GM18505 (cell line): Measurements from ENCODE around the gene RCE1.

Experiments
- ATAC-seq: cut with Tn5 transposase; IDR thresholded peaks from one replicate; pipeline ENCODE4 v1.9.1; 2021; ENCODE audit not compliant: unreplicated experiment
- POLR2A ChIP-seq: IDR thresholded peaks from 4 replicates; pipeline ENCODE4 v1.6.1; 2011; ENCODE audit warnings: borderline replicate concordance; ENCODE audit not compliant: insufficient read depth, insufficient read length; ENCODE audit errors: extremely low read depth

RCE1 gene

DNA sequence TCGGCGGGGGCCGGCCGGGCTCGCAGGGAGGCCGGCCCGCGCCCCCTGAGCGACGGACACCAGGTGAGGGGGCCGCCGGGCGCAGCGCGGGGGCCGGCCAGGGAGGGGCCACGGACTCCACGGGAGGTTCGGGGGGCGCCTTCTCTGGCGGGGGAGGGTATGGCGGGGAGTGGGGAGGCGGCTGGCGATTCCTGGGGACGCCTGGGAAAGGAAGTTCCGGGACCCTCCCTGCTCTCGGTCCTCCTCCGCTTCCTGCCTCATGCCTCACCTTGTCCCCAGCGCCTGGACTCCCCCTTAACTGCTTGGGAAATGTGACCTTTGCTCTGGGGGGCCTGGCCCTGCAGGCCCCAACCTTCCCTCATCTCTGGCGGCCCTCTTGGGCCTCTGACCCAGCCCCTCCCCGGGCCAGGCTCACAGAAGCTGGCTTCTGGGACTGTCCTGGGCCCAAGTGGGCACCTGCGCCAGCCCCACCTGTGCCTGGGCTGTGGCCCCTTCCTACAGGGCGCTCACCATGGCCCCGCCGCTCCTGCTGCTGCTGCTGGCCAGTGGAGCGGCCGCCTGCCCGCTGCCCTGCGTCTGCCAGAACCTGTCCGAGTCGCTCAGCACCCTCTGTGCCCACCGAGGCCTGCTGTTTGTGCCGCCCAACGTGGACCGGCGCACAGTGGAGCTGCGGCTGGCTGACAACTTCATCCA, 14.1 kb downstream of the RCE1 start:
- no peak for TF ChIP-seq POLR2A
- ATAC-seq = no peak

DNA sequence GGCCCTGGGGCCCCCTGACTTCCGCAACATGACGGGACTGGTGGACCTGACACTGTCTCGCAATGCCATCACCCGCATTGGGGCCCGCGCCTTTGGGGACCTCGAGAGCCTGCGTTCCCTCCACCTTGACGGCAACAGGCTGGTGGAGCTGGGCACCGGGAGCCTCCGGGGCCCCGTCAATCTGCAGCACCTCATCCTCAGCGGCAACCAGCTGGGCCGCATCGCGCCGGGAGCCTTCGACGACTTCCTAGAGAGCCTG, 14.6 kb downstream of the RCE1 start:
- no peak for TF ChIP-seq POLR2A
- ATAC-seq = no peak

DNA sequence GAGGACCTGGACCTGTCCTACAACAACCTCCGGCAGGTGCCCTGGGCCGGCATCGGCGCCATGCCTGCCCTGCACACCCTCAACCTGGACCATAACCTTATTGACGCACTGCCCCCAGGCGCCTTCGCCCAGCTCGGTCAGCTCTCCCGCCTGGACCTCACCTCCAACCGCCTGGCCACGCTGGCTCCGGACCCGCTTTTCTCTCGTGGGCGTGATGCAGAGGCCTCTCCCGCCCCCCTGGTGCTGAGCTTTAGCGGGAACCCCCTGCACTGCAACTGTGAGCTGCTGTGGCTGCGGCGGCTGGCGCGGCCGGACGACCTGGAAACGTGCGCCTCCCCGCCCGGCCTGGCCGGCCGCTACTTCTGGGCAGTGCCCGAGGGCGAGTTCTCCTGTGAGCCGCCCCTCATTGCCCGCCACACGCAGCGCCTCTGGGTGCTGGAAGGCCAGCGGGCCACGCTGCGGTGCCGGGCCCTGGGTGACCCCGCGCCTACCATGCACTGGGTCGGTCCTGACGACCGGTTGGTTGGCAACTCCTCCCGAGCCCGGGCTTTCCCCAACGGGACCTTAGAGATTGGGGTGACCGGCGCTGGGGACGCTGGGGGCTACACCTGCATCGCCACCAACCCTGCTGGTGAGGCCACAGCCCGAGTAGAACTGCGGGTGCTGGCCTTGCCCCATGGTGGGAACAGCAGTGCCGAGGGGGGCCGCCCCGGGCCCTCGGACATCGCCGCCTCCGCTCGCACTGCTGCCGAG, 15.1 kb downstream of the RCE1 start:
- ATAC-seq = no peak
- no peak for TF ChIP-seq POLR2A

DNA sequence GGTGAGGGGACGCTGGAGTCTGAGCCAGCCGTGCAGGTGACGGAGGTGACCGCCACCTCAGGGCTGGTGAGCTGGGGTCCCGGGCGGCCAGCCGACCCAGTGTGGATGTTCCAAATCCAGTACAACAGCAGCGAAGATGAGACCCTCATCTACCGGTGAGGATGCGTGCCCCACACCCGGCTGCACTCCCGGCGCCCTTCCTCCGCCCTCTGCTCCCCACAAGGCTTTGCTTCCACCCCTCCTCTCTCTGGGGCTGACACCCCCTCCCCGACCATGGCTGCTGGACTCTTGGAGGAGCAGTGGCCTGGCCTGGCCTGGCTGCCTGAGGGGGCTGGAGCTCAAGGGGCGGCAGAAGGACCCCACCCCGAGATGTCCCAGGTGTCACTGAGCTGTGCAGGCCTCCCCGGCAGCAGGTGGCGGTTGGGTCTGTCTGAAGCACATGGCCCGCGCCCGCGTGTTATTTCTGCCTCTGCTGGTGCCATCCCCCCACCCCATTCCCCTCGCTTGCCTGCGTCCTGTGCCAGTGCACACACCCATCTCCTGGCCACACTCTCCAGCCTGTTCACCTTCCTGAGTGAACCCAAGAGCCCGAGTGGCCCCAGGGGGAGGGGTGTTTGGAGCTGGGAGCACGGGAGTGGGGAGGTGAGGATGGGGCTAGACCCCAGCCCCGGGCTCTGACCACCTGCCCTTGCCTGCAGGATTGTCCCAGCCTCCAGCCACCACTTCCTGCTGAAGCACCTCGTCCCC, 15.9 kb downstream of the RCE1 start:
- no peak for ATAC-seq

DNA sequence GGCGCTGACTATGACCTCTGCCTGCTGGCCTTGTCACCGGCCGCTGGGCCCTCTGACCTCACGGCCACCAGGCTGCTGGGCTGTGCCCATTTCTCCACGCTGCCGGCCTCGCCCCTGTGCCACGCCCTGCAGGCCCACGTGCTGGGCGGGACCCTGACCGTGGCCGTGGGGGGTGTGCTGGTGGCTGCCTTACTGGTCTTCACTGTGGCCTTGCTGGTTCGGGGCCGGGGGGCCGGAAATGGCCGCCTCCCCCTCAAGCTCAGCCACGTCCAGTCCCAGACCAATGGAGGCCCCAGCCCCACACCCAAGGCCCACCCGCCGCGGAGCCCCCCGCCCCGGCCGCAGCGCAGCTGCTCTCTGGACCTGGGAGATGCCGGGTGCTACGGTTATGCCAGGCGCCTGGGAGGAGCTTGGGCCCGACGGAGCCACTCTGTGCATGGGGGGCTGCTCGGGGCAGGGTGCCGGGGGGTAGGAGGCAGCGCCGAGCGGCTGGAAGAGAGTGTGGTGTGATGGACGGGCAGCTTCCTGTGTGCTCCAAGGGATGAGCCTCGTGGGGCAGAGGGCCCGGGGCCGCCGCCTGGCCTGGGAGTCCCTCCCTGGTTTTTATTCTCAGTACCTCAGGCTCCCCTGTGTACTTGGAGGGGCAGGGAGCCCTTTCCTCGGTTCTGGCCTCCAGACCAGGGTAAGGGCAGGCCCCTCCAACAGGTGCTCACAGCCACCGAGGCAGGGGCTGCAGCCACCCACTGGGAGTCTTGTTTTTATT, 16.6 kb downstream of the RCE1 start:
- no peak for TF ChIP-seq POLR2A
- ATAC-seq = no peak

More for the DNA sequence above, 15.9 kb downstream of the RCE1 start:
- no peak for TF ChIP-seq POLR2A

GRCh38 chr11:66860449-66860831, 17.2 kb downstream of the RCE1 start:
- no peak for ATAC-seq
- TF ChIP-seq POLR2A = no peak

DNA sequence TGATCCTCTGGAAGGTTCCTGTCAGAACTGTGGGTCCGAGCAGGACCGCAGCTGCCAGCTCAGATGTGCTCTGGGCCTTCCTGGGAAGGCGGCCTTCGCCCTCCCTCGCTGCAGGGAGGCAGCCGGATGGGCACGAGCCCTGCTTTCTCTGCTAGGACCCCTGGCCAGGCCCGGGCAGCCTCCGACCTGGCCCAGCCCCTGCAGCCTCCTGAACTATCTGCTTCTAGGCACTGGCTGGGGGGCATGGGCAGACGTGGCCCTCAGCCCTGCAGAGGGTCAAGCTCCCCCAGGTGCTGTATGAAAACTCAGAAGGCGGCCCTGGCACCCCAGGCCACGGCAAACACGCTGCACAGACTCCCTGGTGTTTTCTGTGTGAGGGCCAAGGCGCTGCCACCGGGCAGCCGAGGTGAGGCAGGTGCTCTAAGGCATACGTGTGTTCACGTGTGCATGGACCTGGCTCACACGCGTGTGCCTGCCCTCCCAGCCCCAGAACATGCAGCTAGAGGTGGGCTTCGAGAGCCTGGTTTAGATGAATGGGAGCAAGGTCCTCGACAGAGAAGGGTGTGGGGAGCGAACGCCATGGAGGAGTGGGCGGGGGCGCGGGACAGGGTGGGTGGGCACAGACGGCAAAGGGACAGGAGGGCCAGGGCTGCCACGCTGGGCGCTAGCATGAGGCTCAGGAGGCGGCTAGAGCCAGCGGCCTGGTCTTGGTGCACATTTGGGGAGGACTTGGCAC, 18.0 kb downstream of the RCE1 start:
- ATAC-seq = no peak
- TF ChIP-seq POLR2A = no peak

DNA sequence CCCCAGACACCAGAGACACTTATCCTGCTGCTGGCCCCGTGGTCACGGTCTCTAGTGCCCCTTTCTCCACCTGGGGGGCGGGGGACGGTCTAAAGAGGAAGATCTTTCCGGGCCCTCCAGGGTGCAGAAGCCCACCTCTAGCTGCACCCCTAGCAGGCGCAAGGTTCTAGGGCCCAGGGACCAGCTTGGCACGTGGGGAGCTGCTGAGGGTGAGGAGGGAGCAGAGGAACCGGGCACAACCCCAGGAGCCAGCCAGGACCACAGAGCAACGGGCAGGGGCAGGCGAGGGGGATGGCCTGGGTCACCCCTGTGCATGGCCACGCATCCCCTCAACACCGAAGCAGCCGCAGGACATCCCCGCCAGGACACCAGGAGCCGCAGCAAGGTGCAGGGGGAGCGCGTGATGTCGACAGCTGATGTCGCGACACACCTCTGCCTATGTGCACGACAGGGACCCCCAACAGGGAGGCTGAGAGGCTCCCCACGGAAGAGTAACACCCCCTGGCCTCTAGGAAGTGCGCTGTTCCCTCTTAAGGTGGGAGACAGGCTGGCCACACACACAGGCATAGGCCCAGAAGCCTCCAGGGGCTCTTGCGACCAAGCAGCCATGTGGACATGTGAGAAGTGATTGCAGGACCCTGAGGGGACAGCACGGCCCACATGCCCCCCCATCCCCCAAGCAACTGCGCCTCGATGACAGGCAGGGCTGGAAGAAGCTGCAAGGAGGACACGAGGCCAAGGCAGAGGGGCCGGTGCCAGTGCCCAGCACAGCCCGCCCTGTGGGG, 18.7 kb downstream of the RCE1 start:
- no peak for TF ChIP-seq POLR2A
- ATAC-seq = no peak

DNA sequence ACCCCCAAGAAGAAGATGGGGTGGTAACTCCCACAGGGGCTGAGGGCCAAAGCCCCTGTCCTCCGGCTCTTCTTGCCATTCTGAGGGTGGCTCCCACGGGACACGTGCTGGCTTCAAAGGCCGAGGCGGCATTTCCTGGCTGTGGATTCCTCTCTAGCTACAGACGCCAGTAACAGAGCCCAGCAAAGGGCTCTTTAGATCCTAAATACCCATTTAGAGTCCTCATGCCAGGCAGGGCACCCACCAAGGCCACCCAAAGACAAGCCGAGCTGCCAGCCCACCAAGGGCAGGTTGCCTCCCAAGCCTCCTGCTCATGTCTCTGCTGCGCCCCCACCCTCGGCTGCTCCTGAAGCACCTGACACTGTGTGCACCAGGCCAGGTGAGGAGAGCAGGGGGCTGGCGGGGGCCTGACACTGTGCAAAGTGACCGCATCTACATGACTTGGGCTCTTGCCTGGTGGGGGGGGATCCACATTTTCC, 19.4 kb downstream of the RCE1 start:
- no peak for ATAC-seq
- no peak for TF ChIP-seq POLR2A

- no peak for ATAC-seq
- no peak for TF ChIP-seq POLR2A
Measured at GRCh38 chr11:66863428-66864125, 20.3 kb downstream of the RCE1 start.

DNA sequence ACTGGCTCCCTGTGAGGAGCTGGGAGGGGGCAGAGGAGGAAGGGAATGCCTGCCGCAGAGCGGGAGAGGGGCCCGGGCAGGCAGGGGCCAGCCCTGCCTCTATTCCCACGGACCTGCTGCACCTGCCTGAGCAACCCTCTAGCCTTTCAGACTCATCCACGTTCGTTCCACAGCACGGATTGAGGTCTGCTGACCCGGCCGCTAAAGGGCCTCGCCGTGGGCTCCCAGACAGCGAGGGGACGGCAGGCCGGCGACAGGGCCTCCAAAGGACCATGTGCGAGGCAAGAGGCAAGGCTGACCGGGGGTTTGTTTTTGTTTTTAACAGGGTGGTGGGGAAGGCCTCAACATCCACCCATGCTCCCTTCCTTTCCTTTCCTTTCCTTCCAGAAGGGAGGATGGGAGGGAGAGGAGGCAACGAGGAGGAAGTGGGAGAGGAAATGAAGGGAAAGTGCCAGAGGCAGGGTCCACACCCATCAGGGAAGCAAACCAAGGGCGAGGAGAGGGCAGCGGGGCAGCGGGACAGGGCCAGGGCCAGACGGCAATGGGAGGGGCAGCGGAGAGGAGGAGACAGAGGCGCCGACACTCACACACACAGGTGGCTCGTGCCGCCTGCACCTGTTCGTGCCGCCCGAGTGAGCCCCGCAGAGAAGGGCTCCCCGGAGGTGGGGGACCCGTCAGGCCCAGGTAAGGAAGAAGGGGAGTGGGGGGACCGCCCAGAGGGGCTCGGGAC, 21.1 kb downstream of the RCE1 start:
- ATAC-seq = no peak
- TF ChIP-seq POLR2A = no peak
